GM23338 (cell line): ENCODE results near the gene ADAMTS17. TPM values are rescaled to one million over a fixed set of nuclear protein-coding genes. Genes with fewer than 3 reads are reported as not detected.

Experiments used
- ATAC-seq: fragments of 200-7000 bp; cut with Tn5 transposase; 3 replicates; pipeline ENCODE4 v1.9.1; 2020
- DNase-seq: peaks from one replicate; pipeline ENCODE4 v3.0.0-alpha.2; 2015; ENCODE audit warnings: low spot score
- H2AFZ ChIP-seq: fragments of 200-600 bp; sonication (generic); 2 replicates; pipeline ENCODE4 v1.8.0; 2016; ENCODE audit warnings: antibody characterized with exemption, mild to moderate bottlenecking, moderate library complexity
- H3F3A ChIP-seq: fragments of 200-600 bp; sonication (generic); replicated peaks from 2 replicates; pipeline ENCODE4 v1.8.0; 2017; ENCODE audit warnings: antibody characterized with exemption, mixed run types, low read depth
- H3K27ac ChIP-seq: fragments of 200-600 bp; sonication (generic); 2 replicates; pipeline ENCODE4 v1.6.1; 2016; ENCODE audit warnings: low read depth
- H3K27me3 ChIP-seq: fragments of 200-600 bp; sonication (generic); 2 replicates; pipeline ENCODE4 v1.8.0; 2016; ENCODE audit warnings: mild to moderate bottlenecking, mixed run types, moderate library complexity; ENCODE audit not compliant: insufficient read depth
- H3K36me3 ChIP-seq: fragments of 200-600 bp; sonication (generic); 2 replicates; pipeline ENCODE4 v1.8.0; 2016; ENCODE audit warnings: mild to moderate bottlenecking; ENCODE audit not compliant: insufficient read depth
- H3K4me1 ChIP-seq: fragments of 200-600 bp; sonication (generic); 2 replicates; pipeline ENCODE4 v1.8.0; 2016; ENCODE audit warnings: mild to moderate bottlenecking, moderate library complexity; ENCODE audit not compliant: insufficient read depth
- H3K4me2 ChIP-seq: fragments of 200-600 bp; sonication (generic); 2 replicates; pipeline ENCODE4 v1.7.1; 2017; ENCODE audit warnings: mixed run types
- H3K4me3 ChIP-seq: fragments of 200-600 bp; sonication (generic); 2 replicates; pipeline ENCODE4 v1.6.1; 2016; ENCODE audit warnings: mixed run types
- H3K79me2 ChIP-seq: fragments of 200-600 bp; sonication (generic); replicated peaks from 2 replicates; pipeline ENCODE4 v1.8.0; 2017; ENCODE audit warnings: mild to moderate bottlenecking; ENCODE audit not compliant: insufficient read depth
- H3K9me2 ChIP-seq: fragments of 200-600 bp; sonication (generic); 2 replicates; pipeline ENCODE4 v1.8.0; 2017; ENCODE audit not compliant: insufficient read depth
- H4K20me1 ChIP-seq: fragments of 200-600 bp; sonication (generic); replicated peaks from 2 replicates; pipeline ENCODE4 v1.8.0; 2017; ENCODE audit warnings: mild to moderate bottlenecking; ENCODE audit not compliant: insufficient read depth
- H3K27ac Mint-ChIP-seq: 2 replicates; pipeline ENCODE4 v1.8.0; 2020; ENCODE audit warnings: inconsistent platforms, mild to moderate bottlenecking, moderate library complexity, mixed read lengths
- H3K27me3 Mint-ChIP-seq: 3 replicates; pipeline ENCODE4 v1.8.0; 2022; ENCODE audit warnings: low read depth, mild to moderate bottlenecking, moderate library complexity, mixed read lengths, inconsistent platforms; ENCODE audit not compliant: insufficient read depth, poor library complexity
- H3K36me3 Mint-ChIP-seq: 3 replicates; pipeline ENCODE4 v1.8.0; 2021; ENCODE audit warnings: low read depth, mild to moderate bottlenecking, inconsistent platforms, moderate library complexity, mixed read lengths
- H3K4me1 Mint-ChIP-seq: 3 replicates; pipeline ENCODE4 v1.8.0; 2020; ENCODE audit warnings: mild to moderate bottlenecking, inconsistent platforms, mixed read lengths
- H3K4me3 Mint-ChIP-seq: 3 replicates; pipeline ENCODE4 v1.8.0; 2021; ENCODE audit warnings: moderate library complexity, mild to moderate bottlenecking, inconsistent platforms, mixed read lengths
- H3K9me3 Mint-ChIP-seq: 3 replicates; pipeline ENCODE4 v1.8.0; 2020; ENCODE audit warnings: moderate library complexity, mild to moderate bottlenecking, inconsistent platforms, mixed read lengths
- CREB1 ChIP-seq: fragments of 250-450 bp; sonication (Bioruptor Pico); IDR thresholded peaks from 2 replicates; pipeline ENCODE4 v1.5.0; 2020; ENCODE audit warnings: low read depth, mild to moderate bottlenecking, moderate library complexity
- EZH2 ChIP-seq: fragments of 200-600 bp; sonication (generic); IDR thresholded peaks from one replicate; pipeline ENCODE4 v1.8.0; 2017; ENCODE audit warnings: antibody characterized with exemption, mild to moderate bottlenecking, low read depth; ENCODE audit not compliant: unreplicated experiment
- EZH2phosphoT487 ChIP-seq: fragments of 200-600 bp; sonication (generic); IDR thresholded peaks from one replicate; pipeline ENCODE4 v1.8.1; 2018; ENCODE audit warnings: antibody characterized with exemption; ENCODE audit not compliant: unreplicated experiment
- JUNB ChIP-seq: IDR thresholded peaks from one replicate; pipeline ENCODE4 v1.6.1; 2016; ENCODE audit warnings: antibody characterized with exemption; ENCODE audit not compliant: unreplicated experiment
- NANOG ChIP-seq: IDR thresholded peaks from 2 replicates; pipeline ENCODE4 v1.6.1; 2016; ENCODE audit warnings: antibody characterized with exemption, borderline replicate concordance
- STAT1 ChIP-seq: IDR thresholded peaks from one replicate; pipeline ENCODE4 v1.6.1; 2016; ENCODE audit warnings: antibody characterized with exemption; ENCODE audit not compliant: unreplicated experiment
- ZNF114 ChIP-seq: fragments of 250-450 bp; sonication (Bioruptor Pico); IDR thresholded peaks from 2 replicates; pipeline ENCODE4 v1.5.0; 2020; ENCODE audit warnings: mild to moderate bottlenecking, moderate library complexity
- ZNF331 ChIP-seq: fragments of 250-450 bp; sonication (Bioruptor Pico); IDR thresholded peaks from 2 replicates; pipeline ENCODE4 v1.5.0; 2020; ENCODE audit warnings: low read depth, mild to moderate bottlenecking, moderate library complexity
- polyA plus RNA-seq: library from polyadenylated mRNA; unstranded; fragments of >200 nt; fragmentation: Nextera tagmentation; extraction: Ambion mirVana; gene quantifications from 2 replicates; pipeline ENCODE4 v1.2.1, GENCODE V29; 2016
- total RNA-seq: library from RNA; depleted of rRNA; stranded (reverse); fragments of >200 nt; shearing (Covaris generic); gene quantifications from 2 replicates; pipeline ENCODE4 v1.2.3, GENCODE V29; 2014
- TF ChIP-seq, protein P1 (sequence below): fragments of 250-450 bp; sonication (Bioruptor Pico); IDR thresholded peaks from 2 replicates; pipeline ENCODE4 v1.5.0; 2020; ENCODE audit warnings: mild to moderate bottlenecking, moderate library complexity
- TF ChIP-seq, protein P2 (sequence below): IDR thresholded peaks from 2 replicates; pipeline ENCODE4 v1.6.1; 2016; ENCODE audit warnings: antibody characterized with exemption

ADAMTS17 gene
- total and polyA plus RNA-seq, 2 experiments from 2014 or later = 0.60 to 3.8 TPM

DNA sequence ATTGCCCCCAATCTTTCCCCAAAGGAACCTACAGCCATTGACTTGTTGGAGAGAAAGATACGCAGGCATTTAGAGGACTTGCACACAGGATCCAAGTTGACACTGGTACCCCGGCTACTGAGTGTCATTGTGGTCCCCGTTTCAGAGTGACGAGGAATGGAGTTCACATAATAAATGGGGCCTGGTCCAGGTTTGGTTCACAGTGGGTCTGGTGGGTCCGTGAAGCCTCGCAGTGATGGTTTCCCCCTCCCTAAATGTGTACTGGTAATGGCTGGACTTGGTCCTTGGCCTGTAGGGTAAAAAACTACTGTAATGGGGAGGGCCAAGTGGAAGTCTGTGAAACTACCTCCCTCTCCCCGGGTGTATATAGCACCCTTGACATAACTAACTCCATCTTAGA is 376.4 kb downstream of the ADAMTS17 start (continued):
- TF ChIP-seq, protein P1, sequence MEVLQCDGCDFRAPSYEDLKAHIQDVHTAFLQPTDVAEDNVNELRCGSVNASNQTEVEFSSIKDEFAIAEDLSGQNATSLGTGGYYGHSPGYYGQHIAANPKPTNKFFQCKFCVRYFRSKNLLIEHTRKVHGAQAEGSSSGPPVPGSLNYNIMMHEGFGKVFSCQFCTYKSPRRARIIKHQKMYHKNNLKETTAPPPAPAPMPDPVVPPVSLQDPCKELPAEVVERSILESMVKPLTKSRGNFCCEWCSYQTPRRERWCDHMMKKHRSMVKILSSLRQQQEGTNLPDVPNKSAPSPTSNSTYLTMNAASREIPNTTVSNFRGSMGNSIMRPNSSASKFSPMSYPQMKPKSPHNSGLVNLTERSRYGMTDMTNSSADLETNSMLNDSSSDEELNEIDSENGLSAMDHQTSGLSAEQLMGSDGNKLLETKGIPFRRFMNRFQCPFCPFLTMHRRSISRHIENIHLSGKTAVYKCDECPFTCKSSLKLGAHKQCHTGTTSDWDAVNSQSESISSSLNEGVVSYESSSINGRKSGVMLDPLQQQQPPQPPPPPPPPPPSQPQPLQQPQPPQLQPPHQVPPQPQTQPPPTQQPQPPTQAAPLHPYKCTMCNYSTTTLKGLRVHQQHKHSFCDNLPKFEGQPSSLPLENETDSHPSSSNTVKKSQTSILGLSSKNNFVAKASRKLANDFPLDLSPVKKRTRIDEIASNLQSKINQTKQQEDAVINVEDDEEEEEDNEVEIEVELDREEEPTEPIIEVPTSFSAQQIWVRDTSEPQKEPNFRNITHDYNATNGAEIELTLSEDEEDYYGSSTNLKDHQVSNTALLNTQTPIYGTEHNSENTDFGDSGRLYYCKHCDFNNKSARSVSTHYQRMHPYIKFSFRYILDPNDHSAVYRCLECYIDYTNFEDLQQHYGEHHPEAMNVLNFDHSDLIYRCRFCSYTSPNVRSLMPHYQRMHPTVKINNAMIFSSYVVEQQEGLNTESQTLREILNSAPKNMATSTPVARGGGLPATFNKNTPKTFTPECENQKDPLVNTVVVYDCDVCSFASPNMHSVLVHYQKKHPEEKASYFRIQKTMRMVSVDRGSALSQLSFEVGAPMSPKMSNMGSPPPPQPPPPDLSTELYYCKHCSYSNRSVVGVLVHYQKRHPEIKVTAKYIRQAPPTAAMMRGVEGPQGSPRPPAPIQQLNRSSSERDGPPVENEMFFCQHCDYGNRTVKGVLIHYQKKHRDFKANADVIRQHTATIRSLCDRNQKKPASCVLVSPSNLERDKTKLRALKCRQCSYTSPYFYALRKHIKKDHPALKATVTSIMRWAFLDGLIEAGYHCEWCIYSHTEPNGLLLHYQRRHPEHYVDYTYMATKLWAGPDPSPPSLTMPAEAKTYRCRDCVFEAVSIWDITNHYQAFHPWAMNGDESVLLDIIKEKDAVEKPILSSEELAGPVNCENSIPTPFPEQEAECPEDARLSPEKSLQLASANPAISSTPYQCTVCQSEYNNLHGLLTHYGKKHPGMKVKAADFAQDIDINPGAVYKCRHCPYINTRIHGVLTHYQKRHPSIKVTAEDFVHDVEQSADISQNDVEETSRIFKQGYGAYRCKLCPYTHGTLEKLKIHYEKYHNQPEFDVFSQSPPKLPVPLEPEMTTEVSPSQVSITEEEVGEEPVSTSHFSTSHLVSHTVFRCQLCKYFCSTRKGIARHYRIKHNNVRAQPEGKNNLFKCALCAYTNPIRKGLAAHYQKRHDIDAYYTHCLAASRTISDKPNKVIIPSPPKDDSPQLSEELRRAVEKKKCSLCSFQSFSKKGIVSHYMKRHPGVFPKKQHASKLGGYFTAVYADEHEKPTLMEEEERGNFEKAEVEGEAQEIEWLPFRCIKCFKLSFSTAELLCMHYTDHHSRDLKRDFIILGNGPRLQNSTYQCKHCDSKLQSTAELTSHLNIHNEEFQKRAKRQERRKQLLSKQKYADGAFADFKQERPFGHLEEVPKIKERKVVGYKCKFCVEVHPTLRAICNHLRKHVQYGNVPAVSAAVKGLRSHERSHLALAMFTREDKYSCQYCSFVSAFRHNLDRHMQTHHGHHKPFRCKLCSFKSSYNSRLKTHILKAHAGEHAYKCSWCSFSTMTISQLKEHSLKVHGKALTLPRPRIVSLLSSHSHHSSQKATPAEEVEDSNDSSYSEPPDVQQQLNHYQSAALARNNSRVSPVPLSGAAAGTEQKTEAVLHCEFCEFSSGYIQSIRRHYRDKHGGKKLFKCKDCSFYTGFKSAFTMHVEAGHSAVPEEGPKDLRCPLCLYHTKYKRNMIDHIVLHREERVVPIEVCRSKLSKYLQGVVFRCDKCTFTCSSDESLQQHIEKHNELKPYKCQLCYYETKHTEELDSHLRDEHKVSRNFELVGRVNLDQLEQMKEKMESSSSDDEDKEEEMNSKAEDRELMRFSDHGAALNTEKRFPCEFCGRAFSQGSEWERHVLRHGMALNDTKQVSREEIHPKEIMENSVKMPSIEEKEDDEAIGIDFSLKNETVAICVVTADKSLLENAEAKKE (CRISPR knock-in tag) = no peak
- TF ChIP-seq ZNF114 (CRISPR knock-in tag) (no peak), NANOG (no peak), STAT1 (no peak), EZH2 (no peak)

DNA sequence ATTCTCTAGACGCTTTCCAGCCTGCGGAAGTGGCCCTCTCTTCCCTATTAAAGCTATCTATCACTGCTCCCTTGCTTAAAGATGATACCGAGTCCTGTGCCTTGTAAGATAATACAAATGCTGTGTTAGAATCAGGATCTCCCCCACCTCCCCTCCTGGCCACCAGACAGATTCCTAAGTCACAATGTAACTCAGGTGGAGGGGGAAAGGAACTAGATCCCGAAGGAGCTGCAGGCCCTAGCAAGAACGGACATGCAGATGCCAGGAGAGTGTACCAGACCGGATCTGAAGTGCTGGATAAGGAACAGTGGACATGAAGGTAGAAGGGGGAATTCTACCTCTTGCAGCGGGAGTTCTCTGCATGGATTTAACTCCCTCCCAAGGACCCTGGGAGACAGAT is 377.8 kb downstream of the ADAMTS17 start:
- ATAC-seq (no peak), DNase-seq (no peak)
- H3K27ac Mint-ChIP-seq = no peak overlapping the region
- H3K79me2 ChIP-seq = no peaks in the 10 kb centered on the region
- H3K4me1 Mint-ChIP-seq = no peaks in the 10 kb centered on the region; the same call in 2 of the 3 replicates
- no peaks in the 10 kb centered on the region for H4K20me1 ChIP-seq
- H3K4me3 Mint-ChIP-seq = no peak overlapping the region
- no peaks in the 10 kb centered on the region for H3K27me3 ChIP-seq
- no peaks in the 10 kb centered on the region for H3K36me3 ChIP-seq
- H3K27me3 Mint-ChIP-seq = peaks cover 8% of the 10 kb centered on the region
- no peak overlapping the region for H3K27ac ChIP-seq
- no peaks in the 10 kb centered on the region for H3F3A ChIP-seq
- no peak overlapping the region for H3K4me3 ChIP-seq
- H3K36me3 Mint-ChIP-seq = peaks cover 7% of the 10 kb centered on the region; the same call in 2 of the 3 replicates
- H3K4me1 ChIP-seq = no peaks in the 10 kb centered on the region
- H2AFZ ChIP-seq = no peak overlapping the region
- H3K9me3 Mint-ChIP-seq = peaks cover 4% of the 10 kb centered on the region; the same call in 1 of the 3 replicates
- H3K4me2 ChIP-seq = no peak overlapping the region
- H3K9me2 ChIP-seq = peaks cover 14% of the 10 kb centered on the region
- TF ChIP-seq JUNB (no peak), ZNF114 (CRISPR knock-in tag) (no peak), CREB1 (CRISPR knock-in tag) (no peak), EZH2phosphoT487 (no peak), ZNF331 (CRISPR knock-in tag) (no peak)
- TF ChIP-seq, protein P1 (CRISPR knock-in tag) = no peak
- TF ChIP-seq, protein P2, sequence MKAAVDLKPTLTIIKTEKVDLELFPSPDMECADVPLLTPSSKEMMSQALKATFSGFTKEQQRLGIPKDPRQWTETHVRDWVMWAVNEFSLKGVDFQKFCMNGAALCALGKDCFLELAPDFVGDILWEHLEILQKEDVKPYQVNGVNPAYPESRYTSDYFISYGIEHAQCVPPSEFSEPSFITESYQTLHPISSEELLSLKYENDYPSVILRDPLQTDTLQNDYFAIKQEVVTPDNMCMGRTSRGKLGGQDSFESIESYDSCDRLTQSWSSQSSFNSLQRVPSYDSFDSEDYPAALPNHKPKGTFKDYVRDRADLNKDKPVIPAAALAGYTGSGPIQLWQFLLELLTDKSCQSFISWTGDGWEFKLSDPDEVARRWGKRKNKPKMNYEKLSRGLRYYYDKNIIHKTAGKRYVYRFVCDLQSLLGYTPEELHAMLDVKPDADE = no peak
